Astrocyte (in vitro differentiated cells and primary cell): Measurements from ENCODE around the gene ZNF827. TPM values are rescaled to one million over a fixed set of nuclear protein-coding genes. Genes with fewer than 3 reads are reported as not detected.

Source experiments
- DNase-seq: peaks from one replicate; pipeline ENCODE4 v3.0.0-alpha.2; 2010; ENCODE audit warnings: low read depth
- FAIRE-seq: peaks from 2 replicates; lab custom pipeline; 2011; peaks lifted over from hg19 to GRCh38; lab: Jason Lieb, UNC
- H2AFZ ChIP-seq: 2 replicates; pipeline ENCODE4 v1.6.0; 2012; ENCODE audit warnings: low read depth, low read length, inconsistent platforms
- H3K27ac ChIP-seq: 2 replicates; pipeline ENCODE4 v1.5.1; 2011; ENCODE audit warnings: low read depth, low read length, inconsistent platforms
- H3K27me3 ChIP-seq: 2 replicates; pipeline ENCODE4 v1.6.0; 2011; ENCODE audit warnings: low read length, inconsistent platforms; ENCODE audit not compliant: insufficient read depth
- H3K36me3 ChIP-seq: 2 replicates; pipeline ENCODE4 v1.5.1; 2011; ENCODE audit warnings: low read length, inconsistent platforms; ENCODE audit not compliant: insufficient read depth
- H3K4me1 ChIP-seq: 2 replicates; pipeline ENCODE4 v1.5.1; 2011; ENCODE audit warnings: low read length, inconsistent platforms; ENCODE audit not compliant: insufficient read depth
- H3K4me2 ChIP-seq: 2 replicates; pipeline ENCODE4 v1.6.0; 2012; ENCODE audit warnings: low read length, inconsistent platforms
- H3K4me3 ChIP-seq: 2 replicates; pipeline ENCODE4 v1.5.1; 2011; ENCODE audit warnings: low read depth, mild to moderate bottlenecking, low read length, inconsistent platforms; ENCODE audit not compliant: insufficient read depth
- H3K79me2 ChIP-seq: 2 replicates; pipeline ENCODE4 v1.6.0; 2012; ENCODE audit warnings: mild to moderate bottlenecking, low read length, inconsistent platforms; ENCODE audit not compliant: insufficient read depth
- H3K9ac ChIP-seq: 2 replicates; pipeline ENCODE4 v1.6.0; 2012; ENCODE audit warnings: mild to moderate bottlenecking, low read length, inconsistent platforms
- H3K9me3 ChIP-seq: 2 replicates; pipeline ENCODE4 v1.5.1; 2012; ENCODE audit warnings: low read depth, mild to moderate bottlenecking, low read length, inconsistent platforms; ENCODE audit not compliant: insufficient read depth
- H4K20me1 ChIP-seq: 2 replicates; pipeline ENCODE4 v1.6.0; 2012; ENCODE audit warnings: low read length, inconsistent platforms; ENCODE audit not compliant: insufficient read depth
- H3K27ac Mint-ChIP-seq: one replicate; pipeline ENCODE4 v1.8.0; 2021; ENCODE audit warnings: mild to moderate bottlenecking, mixed read lengths; ENCODE audit not compliant: unreplicated experiment
- H3K27me3 Mint-ChIP-seq: one replicate; pipeline ENCODE4 v1.8.0; 2021; ENCODE audit warnings: low read depth, mixed read lengths; ENCODE audit not compliant: unreplicated experiment
- H3K36me3 Mint-ChIP-seq: one replicate; pipeline ENCODE4 v1.8.0; 2021; ENCODE audit warnings: low read depth, mixed read lengths; ENCODE audit not compliant: unreplicated experiment
- H3K4me1 Mint-ChIP-seq: one replicate; pipeline ENCODE4 v1.8.0; 2021; ENCODE audit warnings: low read depth, mixed read lengths; ENCODE audit not compliant: unreplicated experiment
- H3K4me3 Mint-ChIP-seq: one replicate; pipeline ENCODE4 v1.8.0; 2021; ENCODE audit warnings: mild to moderate bottlenecking, moderate library complexity, mixed read lengths; ENCODE audit not compliant: unreplicated experiment
- H3K9me3 Mint-ChIP-seq: one replicate; pipeline ENCODE4 v1.8.0; 2021; ENCODE audit warnings: mild to moderate bottlenecking, mixed read lengths; ENCODE audit not compliant: unreplicated experiment
- EZH2 ChIP-seq: IDR thresholded peaks from 2 replicates; pipeline ENCODE4 v1.6.1; 2012; ENCODE audit warnings: mild to moderate bottlenecking, low read length, inconsistent platforms; ENCODE audit not compliant: insufficient read depth
- total RNA-seq: library from RNA; stranded (reverse); gene quantifications from 2 replicates; pipeline ENCODE4 v1.2.1, GENCODE V29; 2021
- TF ChIP-seq, protein P1 (sequence below): IDR thresholded peaks from 2 replicates; pipeline ENCODE4 v1.5.1; 2011; ENCODE audit warnings: low read depth, mild to moderate bottlenecking, inconsistent platforms, low read length, moderate library complexity; ENCODE audit not compliant: insufficient read depth

ZNF827 gene
- total RNA-seq, 1 donor from 2014 or later, result 39.7 TPM

- H3K4me2 ChIP-seq, result no peak overlapping the region
- Mint-ChIP-seq H3K9me3 (no peaks in the 10 kb centered on the region), H3K27me3 (no peaks in the 10 kb centered on the region), H3K36me3 (peaks cover 22% of the 10 kb centered on the region), H3K4me1 (peaks cover 7% of the 10 kb centered on the region), H3K4me3 (no peak overlapping the region), H3K27ac (no peak overlapping the region)
- peaks cover 89% of the 10 kb centered on the region for H3K79me2 ChIP-seq
- FAIRE-seq (no peak), DNase-seq (no peak)
- no peaks in the 10 kb centered on the region for H3K27me3 ChIP-seq
- peaks cover 66% of the 10 kb centered on the region for H4K20me1 ChIP-seq
- H3K36me3 ChIP-seq, result peaks cover 9% of the 10 kb centered on the region
- TF ChIP-seq, protein P1, sequence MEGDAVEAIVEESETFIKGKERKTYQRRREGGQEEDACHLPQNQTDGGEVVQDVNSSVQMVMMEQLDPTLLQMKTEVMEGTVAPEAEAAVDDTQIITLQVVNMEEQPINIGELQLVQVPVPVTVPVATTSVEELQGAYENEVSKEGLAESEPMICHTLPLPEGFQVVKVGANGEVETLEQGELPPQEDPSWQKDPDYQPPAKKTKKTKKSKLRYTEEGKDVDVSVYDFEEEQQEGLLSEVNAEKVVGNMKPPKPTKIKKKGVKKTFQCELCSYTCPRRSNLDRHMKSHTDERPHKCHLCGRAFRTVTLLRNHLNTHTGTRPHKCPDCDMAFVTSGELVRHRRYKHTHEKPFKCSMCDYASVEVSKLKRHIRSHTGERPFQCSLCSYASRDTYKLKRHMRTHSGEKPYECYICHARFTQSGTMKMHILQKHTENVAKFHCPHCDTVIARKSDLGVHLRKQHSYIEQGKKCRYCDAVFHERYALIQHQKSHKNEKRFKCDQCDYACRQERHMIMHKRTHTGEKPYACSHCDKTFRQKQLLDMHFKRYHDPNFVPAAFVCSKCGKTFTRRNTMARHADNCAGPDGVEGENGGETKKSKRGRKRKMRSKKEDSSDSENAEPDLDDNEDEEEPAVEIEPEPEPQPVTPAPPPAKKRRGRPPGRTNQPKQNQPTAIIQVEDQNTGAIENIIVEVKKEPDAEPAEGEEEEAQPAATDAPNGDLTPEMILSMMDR, result no peak
- no peak for TF ChIP-seq EZH2
- H3K4me3 ChIP-seq, result no peak overlapping the region
- no peak overlapping the region for H2AFZ ChIP-seq
- no peaks in the 10 kb centered on the region for H3K4me1 ChIP-seq
- no peaks in the 10 kb centered on the region for H3K9me3 ChIP-seq
- H3K27ac ChIP-seq, result no peak overlapping the region
- H3K9ac ChIP-seq, result no peak overlapping the region
Measured at GRCh38 chr4:145902522-145902921, 36.1 kb downstream of the ZNF827 start.

DNA sequence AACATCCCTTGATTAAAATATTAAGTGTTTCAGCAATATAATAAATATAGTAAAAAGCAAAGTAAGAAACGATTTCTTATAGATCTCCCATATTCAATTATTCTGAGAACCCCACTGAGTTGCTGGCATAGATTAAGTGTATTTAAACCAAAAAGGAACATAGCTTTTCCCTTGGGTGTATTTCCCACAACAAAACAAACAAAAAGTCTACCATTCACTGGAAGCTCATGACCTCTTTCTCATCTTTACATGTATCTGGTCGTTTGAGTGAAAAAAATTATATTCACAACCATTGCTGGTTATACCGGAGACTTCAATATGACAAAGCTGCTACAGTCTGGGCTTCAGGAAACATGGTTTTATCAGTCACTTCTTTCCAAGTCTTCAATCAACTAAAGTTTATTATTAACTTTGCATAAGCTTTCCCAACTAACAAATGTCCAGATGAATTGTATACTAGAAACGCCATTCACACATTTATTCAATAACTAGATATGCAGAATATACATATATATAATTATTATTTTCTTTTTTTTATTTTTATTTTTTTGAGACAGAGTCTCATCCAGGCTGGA, 38.6 kb downstream of the ZNF827 start:
- Mint-ChIP-seq H3K9me3 (no peaks in the 10 kb centered on the region), H3K36me3 (peaks cover 22% of the 10 kb centered on the region), H3K27ac (no peak overlapping the region), H3K27me3 (no peaks in the 10 kb centered on the region), H3K4me3 (no peak overlapping the region), H3K4me1 (no peaks in the 10 kb centered on the region)
- Histone ChIP-seq H3K27me3 (no peaks in the 10 kb centered on the region), H3K9me3 (no peaks in the 10 kb centered on the region), H3K79me2 (peaks cover 89% of the 10 kb centered on the region), H3K36me3 (peaks cover 9% of the 10 kb centered on the region), H3K27ac (no peak overlapping the region), H2AFZ (no peak overlapping the region), H3K4me1 (no peaks in the 10 kb centered on the region), H3K4me2 (no peak overlapping the region), H4K20me1 (peaks cover 68% of the 10 kb centered on the region), H3K9ac (no peak overlapping the region), H3K4me3 (no peak overlapping the region)
- no peak for TF ChIP-seq EZH2
- DNase-seq, result no peak
- FAIRE-seq, result no peak

DNA sequence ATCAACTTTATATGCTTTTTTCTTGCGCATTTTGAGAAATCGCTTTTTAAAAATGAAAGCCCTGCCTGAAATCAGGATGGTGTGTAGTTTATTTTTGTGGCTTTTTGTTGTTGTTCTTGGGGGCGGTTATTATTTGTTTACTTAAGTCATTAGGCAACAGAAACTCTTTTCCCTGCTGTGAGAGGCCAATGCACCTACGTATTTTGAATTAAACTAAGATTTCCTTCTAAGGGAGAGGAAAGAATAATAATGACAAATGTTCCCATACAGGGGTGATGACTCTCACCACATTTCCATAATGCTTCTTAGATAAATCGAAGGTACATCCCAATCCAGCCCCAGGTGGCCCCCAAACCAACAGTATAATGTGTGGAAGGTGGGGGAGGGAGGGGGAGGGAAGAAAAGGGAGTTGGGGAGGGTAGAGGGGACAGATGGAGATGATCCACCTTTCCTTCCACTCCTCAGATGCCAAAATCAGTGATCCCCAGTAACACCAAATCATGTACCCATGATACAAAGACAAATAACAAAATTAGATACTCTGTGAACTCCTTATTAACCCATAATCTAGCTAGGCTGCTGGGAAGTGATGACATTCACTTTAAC, 39.6 kb downstream of the ZNF827 start:
- no peak for FAIRE-seq
- Mint-ChIP-seq H3K4me3 (no peak overlapping the region), H3K27me3 (no peaks in the 10 kb centered on the region), H3K9me3 (no peaks in the 10 kb centered on the region), H3K36me3 (peaks cover 19% of the 10 kb centered on the region), H3K4me1 (peaks cover 3% of the 10 kb centered on the region), H3K27ac (no peak overlapping the region)
- no peak for DNase-seq
- Histone ChIP-seq H3K27ac (no peak overlapping the region), H3K79me2 (peaks cover 88% of the 10 kb centered on the region), H3K4me2 (no peak overlapping the region), H3K9me3 (no peaks in the 10 kb centered on the region), H3K9ac (no peak overlapping the region), H4K20me1 (peaks cover 66% of the 10 kb centered on the region), H3K4me1 (no peaks in the 10 kb centered on the region), H3K27me3 (no peaks in the 10 kb centered on the region), H3K4me3 (no peak overlapping the region), H3K36me3 (peaks cover 9% of the 10 kb centered on the region), H2AFZ (no peak overlapping the region)
- TF ChIP-seq, protein P1, result no peak
- TF ChIP-seq EZH2, result no peak
